EL (cell line): ENCODE data around the gene FAM204A.
A peak's percentile ranks its signal among the peaks of the same experiment; 100 is the strongest.

Experiments used
- DNase-seq: peaks from one replicate; pipeline ENCODE4 v3.0.0-alpha.2; 2016

Gene FAM204A

GRCh38 chr10:118330295-118331076 lies 11.6 kb downstream of the FAM204A start:
- DNase-seq, result no peak

GRCh38 chr10:118324140-118324539 lies 18.0 kb downstream of the FAM204A start:
- no peak for DNase-seq

- DNase-seq, result no peak
These were observed 20.2 kb downstream of the FAM204A start for GRCh38 chr10:118321724-118322575.

DNA sequence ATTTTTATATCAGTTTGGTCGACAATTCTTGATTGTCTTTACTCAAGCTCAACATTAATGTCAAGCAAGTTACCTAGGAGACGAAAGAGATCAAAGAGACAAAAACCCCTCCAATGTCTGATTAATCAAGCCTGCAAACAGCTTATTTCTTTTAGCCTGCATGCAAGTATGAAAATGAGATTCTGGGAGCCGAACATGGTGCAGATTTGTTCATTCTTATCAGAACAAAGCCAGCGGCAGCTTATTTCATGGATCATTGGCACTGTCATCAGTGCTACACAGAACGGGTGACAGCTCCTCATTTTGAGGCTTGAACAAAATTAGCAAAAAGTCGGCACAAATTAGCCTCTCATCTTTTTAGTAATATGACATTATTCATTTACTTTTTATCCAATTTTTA lies 26.5 kb downstream of the FAM204A start:
- no peak for DNase-seq

DNA sequence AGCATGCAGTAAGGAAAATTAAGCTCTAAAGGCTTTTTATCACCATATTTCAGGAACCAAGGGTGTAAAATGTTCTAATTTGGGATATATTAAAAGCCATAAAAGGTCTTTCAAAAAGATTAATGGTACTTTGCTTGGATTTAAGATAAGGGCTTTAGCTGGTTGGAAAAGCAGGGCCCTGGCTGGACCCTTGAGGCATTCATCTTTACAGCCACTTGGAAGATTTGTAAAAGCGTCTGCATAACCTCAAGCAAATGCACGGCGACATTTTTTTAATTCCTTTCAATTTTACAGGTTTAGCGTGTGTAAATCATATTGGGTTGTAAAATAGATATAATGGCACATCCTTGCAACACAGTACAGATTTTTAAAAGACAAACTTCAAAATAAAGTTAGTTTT lies 27.2 kb downstream of the FAM204A start:
- no peak for DNase-seq

- no peak for DNase-seq
These were observed 30.6 kb downstream of the FAM204A start for GRCh38 chr10:118311505-118311904.

DNA sequence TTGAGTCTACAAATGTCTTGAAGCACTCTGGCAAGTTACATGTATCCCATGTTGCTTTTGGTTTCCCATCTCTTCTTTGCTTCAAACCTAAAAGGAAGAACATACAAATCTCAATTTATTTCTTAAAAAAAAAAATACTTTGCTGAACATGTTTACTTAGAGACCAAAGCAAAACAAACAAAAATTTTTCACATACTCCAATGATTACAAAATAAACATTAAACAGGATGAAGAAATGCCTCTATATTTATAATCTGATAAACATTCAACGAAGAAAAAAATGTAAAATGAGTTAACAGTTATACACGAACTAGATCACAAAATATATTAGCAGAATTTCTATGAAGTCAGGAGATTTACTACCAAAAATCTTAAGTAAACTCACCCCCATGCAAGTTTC lies 31.3 kb downstream of the FAM204A start:
- DNase-seq, result peak; percentile 37

DNA sequence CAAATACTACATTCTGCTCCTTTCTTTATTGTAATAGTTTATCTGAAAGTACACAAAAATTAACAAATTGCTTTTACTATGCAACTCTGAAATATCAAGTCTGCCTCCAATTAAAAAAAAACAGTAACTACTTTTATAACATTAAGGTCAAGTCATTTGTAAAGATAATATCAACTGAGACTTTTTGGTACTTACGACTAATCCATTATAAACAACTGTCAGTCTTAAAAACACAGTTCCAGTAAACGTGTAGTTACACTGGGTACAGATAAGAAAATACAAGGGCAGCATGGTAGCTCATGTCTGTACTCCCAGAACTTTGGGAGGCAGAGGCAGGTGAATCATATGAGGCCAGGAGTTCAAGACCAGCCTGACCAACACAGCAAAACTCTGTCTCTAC lies 32.2 kb downstream of the FAM204A start:
- no peak for DNase-seq

GRCh38 chr10:118308664-118309063 lies 33.5 kb downstream of the FAM204A start:
- no peak for DNase-seq

DNA sequence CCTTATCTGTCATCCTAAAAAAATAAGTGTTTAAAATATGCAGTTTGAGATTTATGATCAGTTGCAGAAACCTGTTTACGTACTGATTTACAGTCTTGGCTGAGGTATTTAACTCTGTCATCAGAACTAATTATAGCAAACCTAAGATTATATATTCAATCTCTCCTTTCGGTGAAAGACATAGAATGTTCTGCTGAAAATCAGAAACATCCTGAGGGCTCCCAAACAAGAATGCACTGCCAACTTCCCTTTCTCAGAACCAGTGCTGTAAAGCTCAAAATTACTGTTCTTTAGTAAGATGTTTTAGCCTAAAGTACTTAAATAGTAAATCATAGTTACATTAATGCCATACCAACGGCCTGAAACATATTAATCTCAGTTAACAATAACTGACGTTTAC lies 34.3 kb downstream of the FAM204A start:
- no peak for DNase-seq

DNA sequence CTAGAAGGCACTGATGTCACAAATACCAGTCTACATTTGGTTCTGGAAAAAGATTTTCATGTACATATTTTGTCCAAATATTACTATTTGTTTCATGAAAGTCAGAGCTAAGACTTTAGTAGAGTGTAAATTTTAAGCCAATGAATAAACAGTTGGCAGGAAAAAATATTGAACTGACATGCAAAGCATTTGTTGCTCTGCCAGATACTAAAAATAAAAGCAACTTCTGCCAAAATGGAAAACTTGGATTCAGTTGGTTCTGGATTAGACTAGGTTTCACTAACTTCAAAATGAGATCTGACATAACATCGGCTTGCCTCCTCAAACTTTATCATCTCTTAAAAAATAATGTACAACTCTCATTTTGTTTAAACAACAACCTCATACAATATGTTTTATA lies 34.9 kb downstream of the FAM204A start:
- DNase-seq, result no peak

DNA sequence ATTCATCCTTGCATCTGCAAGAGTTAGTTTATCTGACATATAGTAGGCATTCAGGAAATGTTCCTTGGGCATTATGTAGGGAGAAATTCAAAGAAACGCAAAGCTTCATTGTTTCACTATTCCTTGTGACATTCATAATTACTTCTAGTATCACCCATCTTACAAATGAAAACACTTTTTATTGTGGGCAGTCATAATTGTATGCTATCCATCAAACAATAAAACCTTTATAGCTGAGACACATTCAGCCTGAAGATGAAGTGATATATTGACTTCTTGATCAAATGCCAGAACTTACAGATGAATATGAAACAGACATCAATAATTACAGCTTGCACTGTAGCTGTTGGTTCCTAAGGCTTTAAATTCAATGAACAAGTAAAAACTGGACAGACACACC lies 36.4 kb downstream of the FAM204A start:
- DNase-seq, result no peak

DNA sequence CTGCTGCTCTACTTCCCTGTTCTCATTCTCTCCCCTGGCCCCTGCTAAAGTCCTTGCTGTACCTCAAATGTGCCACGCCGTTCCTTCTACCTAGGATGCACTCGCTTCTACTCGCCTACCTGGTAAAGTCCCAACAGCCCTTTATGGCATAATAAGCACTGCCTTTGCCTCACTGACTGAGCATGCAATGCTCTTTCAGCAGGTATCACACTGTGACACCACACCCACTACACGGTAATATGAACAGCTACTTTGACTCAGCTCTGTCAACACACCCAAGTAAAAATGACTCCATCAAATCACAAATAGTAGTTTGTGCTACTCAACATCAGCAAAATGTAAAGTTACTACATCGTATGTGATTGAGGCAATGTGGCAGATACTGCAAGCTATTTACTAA lies 37.6 kb downstream of the FAM204A start:
- DNase-seq, result no peak

DNA sequence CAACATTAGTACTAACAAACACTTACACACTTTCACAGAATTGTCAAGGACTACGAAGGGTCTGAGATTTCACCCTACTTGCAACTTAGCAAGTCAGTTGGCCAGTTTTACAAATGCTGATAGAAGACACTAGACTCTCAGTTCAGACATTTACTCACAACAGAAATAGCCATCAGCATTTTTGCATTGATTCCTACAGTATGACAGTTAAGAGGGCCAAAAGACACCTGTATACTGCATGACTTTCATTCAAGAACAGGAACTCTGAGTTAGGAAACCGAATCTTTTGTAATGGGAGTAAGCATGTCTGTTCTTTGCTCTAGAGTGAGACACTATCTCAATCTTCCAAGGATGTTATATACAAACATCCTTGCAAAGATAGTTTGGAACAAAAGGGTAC lies 40.9 kb downstream of the FAM204A start:
- DNase-seq, result no peak

DNA sequence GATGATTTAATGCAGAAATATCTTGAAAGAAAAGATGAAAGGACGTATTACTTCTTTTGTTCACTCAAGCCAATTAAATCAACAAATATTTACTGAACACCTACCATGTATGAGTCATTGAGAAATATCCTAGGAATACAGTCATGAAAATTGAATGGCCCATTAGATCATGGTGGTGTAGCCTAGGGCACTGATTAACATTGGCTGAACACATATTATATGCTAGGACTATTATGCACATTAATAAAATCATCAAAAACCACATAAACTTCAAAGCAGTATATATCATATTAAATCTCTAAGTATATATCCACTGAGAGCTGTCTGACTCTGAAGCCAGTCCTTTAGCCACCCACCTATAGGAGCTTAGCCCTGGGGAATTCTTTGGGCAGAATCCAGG lies 41.8 kb downstream of the FAM204A start:
- DNase-seq, result no peak

DNA sequence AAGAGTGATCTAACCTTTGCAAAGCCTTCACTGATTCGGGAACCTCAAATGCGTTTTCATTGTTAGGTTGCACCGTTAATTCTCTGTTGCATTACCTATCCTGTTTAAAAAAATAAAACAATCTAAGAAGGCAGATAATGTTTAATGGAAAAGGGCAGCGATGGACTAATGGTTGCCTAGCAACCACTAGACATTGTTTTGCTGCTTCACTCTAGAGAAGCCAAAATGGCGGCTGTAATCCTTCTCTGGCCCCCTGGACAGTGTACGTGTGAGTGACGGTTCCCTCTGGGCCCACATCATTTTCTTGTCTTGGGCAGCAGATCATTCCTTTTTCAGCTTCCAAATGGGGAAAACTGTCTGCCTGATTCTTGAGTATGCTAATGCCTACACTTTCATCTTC lies 43.3 kb downstream of the FAM204A start:
- DNase-seq, result no peak

- DNase-seq, result no peak
These were observed 51.0 kb downstream of the FAM204A start for GRCh38 chr10:118291122-118291521.

GRCh38 chr10:118290471-118290995 lies 51.6 kb downstream of the FAM204A start:
- no peak for DNase-seq

DNA sequence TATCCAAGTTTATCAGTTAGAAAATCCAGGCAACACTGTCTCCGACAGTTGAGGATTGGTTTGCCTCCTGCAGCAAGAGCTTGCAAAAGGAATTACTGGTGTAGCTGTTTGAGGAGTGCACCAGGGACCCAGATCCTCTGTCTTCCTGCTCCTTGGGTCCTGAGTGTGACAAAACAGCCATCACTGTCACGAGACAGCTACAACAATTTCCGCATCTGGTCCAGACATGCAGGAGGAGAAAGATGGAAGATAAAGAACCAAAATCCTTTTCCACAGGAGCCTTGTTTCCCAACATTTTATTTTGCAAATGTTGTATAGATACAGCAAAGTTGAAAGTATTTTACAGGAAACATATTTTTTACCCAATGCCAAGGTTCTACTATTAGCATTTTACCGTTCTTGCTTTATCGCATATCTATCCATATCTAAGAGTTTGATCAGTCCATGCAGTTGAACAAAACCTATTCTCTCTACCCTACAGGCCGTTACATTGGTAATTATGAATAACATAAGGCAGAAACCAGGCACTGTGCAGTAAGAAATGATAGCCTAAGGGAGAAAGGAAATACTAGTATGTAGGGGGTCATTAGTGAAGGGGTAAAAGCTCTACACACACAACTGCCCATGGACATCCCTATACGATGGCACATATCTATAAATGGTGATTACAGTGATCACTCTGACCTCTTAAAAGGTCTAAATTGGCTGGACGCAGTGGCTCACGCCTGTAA lies 54.9 kb downstream of the FAM204A start:
- DNase-seq, result no peak

DNA sequence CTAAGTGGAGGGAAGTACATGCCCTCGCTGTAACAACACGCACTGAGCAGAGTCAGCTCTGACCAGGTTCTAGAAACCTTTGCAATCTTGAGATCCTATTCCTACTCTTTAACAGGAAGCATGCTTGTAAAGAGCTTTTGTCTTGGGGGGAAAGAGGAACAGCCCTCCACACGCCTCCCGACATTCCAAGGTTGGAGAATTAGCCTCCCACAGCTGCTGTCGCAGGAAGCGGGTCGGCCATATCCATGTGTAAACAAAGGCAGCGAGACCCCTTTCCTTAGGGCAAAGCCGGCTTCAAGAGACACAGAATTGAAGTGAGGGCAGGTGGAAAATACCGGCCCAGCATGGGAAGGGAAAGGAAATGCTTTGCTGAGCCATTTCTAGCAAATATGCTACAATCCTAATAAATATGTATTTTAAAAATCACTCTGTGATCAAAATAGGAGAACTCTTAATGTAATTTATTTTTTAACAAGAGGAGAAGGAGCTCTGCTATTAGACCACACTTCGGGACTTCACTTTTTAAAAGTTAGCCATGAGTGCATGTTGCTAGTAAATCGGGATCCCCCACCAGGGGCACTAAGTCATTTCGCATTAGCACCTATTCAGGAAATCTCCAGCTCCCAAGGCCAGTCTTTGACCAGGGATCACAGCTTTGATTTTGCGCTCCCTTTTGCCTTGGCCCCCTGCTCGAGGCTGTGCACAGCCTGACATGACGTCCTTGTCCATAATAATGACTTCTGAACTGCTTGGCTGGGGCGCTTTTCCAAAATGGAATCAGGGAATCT lies 55.9 kb downstream of the FAM204A start:
- no peak for DNase-seq

DNA sequence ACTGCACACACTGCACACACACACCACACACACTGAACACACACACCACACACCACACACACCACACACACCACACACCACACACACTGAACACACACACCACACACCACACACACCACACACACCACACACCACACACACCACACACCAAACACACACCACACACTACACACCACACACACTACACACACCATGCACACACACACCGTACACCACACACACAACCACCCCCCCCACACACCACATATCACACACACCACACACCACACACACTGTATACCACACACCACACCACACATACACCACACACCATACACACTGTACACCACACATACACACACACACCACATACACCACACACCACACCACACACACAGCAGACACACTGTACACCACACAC lies 59.5 kb downstream of the FAM204A start:
- DNase-seq, result no peak

DNA sequence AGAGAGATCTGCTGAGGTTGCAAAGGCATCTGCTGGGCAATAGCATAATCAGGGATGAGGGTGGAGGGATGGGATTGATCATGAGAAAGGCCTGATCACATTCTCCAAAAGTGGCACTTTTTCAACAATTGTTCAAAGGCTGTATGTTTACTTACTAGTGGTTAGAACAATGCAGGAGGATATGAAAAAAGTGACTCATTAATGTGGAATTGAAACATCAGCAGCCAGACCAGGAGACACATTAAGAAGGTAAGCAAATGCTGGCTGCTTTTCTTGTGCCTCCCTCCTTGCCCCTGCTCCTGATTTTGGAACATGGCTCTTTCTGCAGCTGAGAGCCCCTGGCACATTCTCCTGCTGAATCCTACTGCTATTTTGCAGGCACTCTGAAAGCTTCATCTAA lies 63.5 kb downstream of the FAM204A start:
- peak; percentile 10 for DNase-seq

DNA sequence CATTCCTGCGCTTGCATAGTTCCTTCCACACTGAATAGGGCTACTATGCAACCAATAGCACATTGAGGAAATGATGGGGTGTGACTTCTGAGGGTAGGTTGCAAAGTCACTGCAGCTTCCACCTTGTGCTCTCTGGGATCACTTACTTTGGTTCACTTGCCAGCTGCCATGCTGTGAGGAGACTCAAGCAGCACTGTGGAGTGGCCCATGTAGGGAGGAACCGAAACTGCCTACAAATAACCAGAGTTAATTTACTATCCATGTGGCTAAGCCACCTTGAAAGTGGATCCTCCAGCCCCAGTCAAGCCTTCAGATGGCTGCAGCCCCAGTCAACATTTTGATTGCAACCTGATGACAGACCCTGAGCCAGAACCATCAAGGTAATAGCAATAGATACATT lies 64.3 kb downstream of the FAM204A start:
- DNase-seq, result no peak
